ENCODE results near the gene PLA2G5.

The PLA2G5 gene

DNA sequence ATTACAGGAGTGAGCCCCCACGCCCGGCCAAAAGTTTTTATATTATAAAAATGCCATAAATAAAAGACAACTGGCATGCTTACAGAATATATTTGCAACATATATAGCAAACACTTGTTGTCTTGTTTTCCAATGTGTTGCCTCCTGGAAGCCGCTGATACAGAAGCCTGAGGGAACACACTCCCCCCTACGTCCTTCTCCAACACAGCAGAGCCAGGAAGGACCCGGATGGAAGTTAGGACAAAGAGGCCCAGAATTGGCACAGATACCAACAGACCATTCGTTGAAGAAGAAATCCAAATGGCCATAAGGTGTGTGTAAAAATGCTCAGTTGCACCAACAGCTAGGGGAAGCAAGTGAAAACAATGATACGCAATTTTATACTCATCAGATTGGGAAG is 1.3 kb upstream of the PLA2G5 start:
- DNase-seq (ENCODE audit: low spot score) = no peak

DNA sequence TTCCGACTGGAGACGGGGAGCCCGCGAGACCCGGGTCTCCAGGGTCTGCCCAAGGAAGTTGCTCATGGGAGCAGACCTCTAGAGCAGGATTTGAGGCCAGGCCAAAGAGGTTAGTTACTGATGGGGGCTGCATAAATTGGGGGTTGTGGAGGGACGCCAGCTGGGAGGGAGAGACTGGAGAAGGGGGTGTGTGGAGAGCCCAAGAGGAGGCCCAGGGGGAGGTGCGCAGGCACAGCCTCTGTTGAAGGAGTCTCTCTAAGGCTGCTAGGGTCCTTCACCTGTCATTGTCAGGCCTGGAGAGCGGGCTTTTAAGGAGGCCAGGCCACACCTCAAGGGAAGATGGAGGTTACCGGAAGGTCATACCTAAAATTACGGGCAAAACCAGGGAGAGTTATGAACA is 363 bp downstream of the PLA2G5 start:
- DNase-seq (ENCODE audit: low spot score) = no peak

- no peak for DNase-seq (ENCODE audit: low spot score)
Measured at GRCh38 chr1:20071416-20071815, 1.4 kb downstream of the PLA2G5 start.

DNA sequence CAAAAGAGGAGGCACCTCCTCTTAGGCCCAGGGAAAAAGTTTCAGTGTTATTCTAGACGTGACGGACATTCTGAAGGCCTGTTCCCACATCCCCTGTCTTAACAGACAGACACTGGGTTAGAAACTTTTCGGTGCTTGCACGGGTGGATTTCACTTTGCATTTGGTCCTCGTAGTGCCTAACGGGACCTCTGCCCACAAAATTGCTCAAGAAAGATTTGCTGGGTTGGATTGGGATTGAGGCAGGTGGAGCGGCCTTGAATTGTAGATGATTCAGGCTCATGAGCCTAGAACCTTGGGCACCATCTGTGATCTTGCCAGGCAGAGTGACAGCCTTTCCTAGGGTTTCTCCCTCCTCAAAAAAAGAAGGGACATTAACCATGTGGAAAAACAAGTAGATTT is 2.8 kb downstream of the PLA2G5 start:
- no peak for DNase-seq (ENCODE audit: low spot score)

GRCh38 chr1:20073256-20073655 is 3.3 kb downstream of the PLA2G5 start:
- DNase-seq (ENCODE audit: low spot score) = no peak

- no peak for DNase-seq (ENCODE audit: low spot score)
Measured at GRCh38 chr1:20074055-20074724, 4.2 kb downstream of the PLA2G5 start.

DNA sequence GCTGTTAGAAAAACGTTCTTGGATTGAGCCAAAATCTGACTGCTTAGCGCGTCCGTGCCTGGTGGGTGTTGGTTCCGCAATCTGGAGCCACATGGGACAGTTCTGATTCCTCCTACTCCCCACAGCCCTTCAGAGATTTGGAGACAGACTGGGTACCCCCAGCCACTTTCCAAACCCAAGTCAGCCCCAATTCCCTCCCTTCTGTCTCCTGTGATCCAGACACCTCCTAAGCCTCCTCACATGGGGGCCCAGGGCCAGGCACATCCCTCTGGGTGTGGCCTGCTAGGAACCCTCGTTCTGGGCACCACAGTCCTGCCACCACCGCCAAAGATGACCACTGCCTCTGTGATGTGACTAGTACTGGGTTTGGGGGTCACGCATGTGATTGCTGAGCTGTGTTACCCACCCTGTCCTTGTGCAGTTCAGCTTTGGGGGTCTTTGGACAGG is 4.8 kb downstream of the PLA2G5 start:
- no peak for DNase-seq (ENCODE audit: low spot score)

DNA sequence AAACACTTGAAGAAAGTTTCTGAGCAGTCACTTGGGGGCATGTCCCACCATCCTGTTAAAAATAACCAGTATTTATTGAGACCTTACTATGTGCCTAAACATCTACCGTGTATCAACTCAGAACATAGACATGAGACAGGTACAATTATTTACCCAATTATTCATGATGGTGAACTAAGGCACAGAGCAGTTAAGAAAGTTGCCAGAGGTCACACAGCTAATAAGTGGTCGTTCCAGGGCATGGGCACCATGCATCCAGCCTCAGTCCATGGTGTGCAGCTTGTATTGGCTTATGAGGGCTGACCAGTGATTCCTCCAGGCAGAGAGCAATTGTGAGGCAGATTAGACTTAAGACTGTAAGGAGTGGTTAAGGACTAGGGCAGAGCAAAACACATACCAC is 5.4 kb downstream of the PLA2G5 start:
- no peak for DNase-seq (ENCODE audit: low spot score)

- DNase-seq (ENCODE audit: low spot score) = no peak
Measured at GRCh38 chr1:20076223-20076622, 6.2 kb downstream of the PLA2G5 start.

- no peak for DNase-seq (ENCODE audit: low spot score)
Measured at GRCh38 chr1:20076710-20077461, 6.9 kb downstream of the PLA2G5 start.

- DNase-seq (ENCODE audit: low spot score) = no peak
Measured at GRCh38 chr1:20078171-20078651, 8.2 kb downstream of the PLA2G5 start.

GRCh38 chr1:20078711-20079110 is 8.7 kb downstream of the PLA2G5 start:
- DNase-seq (ENCODE audit: low spot score) = no peak

DNA sequence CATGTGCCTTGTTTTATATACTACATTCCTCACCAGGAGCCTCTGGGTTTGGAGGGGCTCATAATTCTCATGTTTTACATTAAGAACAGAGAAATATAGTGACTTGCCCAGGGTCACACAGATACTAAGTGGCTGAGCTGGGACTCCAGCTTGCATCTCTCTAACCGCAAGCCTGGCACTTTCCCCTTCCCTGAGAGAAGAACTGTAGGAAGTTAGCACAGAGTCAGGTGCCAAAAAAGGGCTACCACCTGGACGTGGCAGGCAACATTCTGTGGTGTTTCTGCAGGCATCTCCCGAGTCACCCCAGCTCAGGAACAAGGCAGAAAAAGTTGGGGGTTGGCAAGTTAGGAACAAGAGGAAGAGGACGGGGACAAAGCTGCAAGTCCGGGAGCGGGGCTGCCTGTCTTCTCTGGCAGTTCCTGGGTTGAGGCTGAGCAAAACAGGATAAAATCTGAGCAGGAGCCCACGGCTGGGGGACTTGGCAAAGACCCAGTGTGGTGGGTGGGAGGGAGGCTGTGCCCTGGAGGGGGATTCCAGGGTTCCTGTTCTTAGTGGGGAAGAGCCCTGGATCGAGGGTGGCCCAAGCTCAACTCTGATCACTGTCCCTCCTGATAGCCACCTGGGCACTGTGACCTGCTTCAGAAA is 9.8 kb downstream of the PLA2G5 start:
- no peak for DNase-seq (ENCODE audit: low spot score)

- DNase-seq (ENCODE audit: low spot score) = no peak
Measured at GRCh38 chr1:20080441-20081352, 10.7 kb downstream of the PLA2G5 start.

DNA sequence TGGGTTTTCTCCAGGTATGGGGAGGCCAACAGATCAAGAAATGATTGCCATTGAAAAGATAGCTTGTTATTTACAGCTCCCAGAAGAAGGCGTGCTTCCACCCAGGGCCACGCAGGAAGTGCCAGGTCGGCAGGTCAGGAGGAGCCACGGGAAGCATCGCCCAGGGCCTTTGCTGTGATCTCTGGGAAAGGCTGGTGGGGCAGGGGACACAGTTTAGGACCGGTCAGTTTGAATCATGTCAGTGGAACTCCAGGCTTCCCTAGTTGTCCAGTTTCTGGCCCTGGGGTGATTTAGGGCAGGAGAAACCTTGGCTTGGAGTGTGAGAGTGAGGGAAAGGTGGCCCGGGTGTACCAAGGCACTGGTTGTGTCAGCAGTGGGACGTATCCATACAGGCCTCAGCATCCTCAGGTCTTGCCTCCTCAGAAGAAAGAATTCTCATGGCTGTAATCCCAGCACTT is 11.4 kb downstream of the PLA2G5 start:
- DNase-seq (ENCODE audit: low spot score) = no peak

DNA sequence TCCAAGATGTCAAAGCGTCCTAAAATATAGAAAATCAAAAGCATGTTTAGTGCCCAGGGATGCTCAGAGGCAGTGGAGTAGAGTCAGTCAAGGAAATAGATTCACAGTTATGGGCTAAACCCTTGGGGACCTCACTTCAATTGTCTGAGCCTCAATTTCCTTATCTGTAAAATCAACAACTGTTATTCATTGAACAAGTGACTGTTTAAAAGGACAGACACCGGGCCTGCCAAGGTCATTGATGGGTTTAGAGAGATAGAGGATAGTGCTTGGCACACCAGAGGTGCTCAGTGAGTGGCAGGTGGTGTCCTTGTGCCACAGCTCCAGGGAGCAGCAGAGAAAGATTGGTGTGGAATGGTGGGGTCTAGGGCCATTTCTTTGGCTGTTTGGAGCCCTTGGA is 12.8 kb downstream of the PLA2G5 start:
- no peak for DNase-seq (ENCODE audit: low spot score)

GRCh38 chr1:20083178-20083944 is 13.4 kb downstream of the PLA2G5 start:
- no peak for DNase-seq (ENCODE audit: low spot score)

- DNase-seq (ENCODE audit: low spot score) = no peak
Measured at GRCh38 chr1:20086800-20087199, 16.8 kb downstream of the PLA2G5 start.

DNA sequence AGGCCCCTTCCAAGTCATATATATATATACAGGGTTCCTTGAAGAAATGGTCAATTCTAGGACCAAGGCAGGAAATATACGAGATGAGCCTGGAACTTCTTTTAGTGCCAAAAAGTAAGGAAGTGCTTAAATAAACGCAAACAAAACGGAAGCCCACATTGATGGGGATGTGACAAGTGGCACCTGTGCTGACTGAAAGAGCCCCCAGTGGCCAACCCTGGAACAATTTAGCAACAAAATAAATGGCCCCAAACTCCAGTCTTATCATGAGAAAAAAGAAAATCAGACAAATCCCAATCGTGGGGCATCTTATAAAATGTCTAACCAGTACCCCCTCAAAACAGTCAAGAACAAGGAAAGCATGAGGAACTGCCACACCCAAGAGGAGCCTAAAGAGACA is 17.7 kb downstream of the PLA2G5 start:
- no peak for DNase-seq (ENCODE audit: low spot score)

GRCh38 chr1:20089328-20090077 is 19.5 kb downstream of the PLA2G5 start:
- DNase-seq (ENCODE audit: low spot score) = no peak
